Stimulated activated CD4-positive, alpha-beta T cell treated with anti-CD3 and anti-CD28 coated beads, Interleukin-12 subunit alpha, Interleukin-12 subunit beta, amount 100 ng/mL, for 48 hours (primary cell): ENCODE data around the gene DNAJC1.
A peak's percentile ranks its signal among the peaks of the same experiment; 100 is the strongest.
"Not testable (repeated sequence)": the region's sequence is repeated elsewhere in the genome, so short reads cannot be mapped to it uniquely, and the experiment has no call there.

Experiments used
- DNase-seq, 3 donors: peaks; one replicate each; pipeline ENCODE4 v3.0.0-alpha.2; 2020; ENCODE audit warnings: low read depth in 2 of 3, low spot score in 1 of 3

The DNAJC1 gene

DNA sequence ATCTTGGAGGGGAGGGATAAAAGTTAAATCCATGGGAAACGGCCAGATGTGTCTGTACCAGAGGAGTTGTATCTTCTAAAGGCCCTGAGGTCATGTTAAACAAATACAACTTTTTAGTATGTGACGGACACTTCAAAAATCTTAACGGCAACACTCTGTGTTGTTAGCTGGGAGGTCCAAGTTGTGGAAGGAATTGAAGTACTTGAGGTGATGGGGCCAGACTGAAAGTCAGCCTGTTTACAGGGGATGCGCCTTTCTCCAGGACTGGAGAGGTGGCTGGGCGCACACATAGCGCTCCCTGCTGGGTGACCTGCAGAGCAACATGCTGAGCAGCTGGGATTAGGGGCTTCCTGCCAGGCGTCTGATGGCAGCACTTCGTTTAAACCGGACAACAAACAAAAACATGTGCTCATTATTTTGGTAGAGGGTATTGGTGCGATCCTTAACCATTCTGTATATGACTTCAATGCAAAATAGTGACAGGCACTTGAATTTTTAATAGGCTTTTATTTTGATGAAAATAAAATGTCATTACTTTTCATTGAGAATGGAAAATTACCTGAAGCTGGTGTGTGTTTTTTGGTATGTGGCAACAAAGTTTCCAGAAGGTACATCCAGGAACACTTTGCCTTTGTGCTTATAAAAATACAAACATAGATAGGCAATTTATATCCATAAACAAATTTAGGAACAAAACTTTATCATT lies 271.3 kb downstream of the DNAJC1 start:
- peak; percentile 16 to 17 (median 17) for DNase-seq

DNA sequence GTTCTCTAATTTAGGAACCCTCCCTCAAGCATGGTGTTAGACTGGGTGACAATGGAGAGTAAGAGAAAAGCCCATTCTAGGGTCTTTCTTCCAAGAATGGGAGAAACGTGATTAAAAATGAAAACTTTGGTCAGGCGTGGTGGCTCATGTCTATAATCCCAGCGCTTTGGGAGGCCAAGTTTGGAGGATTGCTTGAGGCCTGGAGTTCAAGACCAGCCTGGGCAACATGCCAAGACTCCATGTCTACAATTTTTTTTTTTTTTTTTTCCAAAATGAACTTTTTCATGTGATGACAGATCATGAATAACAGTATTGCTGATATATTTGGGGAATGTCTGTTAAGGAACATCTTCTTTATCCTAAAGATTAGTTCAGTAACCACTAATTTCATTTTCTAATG lies 274.9 kb downstream of the DNAJC1 start:
- DNase-seq = no peak

DNA sequence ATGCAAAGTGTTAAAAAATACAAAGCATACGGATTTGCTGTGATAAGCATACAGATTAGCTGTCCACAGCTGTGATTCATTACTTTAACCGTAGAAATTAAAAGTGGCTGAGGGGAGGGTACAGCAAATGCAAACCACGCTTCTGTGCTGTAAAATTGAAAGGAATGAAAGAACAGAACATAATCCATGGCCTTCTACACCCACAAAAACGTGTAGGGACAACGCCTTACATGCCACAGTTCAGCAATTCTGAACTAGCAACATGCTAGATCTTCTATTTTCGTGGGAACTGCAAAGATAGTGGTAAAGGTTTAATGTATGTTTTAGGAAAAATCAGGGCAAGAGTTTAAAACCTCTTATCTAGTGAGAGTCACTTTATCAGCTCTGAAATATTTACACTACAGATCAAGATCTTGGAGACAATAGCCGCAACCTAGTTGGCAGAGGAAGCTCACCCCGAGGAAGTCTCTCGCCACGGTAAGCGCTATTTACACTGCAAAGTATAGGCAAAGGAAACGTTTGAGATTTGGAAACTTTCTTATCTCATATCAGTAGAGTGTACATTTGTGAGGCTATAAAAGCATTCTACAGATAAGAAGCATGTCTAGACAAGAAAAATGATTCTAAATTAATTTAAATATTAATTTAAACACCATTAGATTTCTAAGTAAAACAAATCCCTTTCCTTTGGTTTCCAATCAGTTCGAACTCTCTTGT lies 275.9 kb downstream of the DNAJC1 start:
- DNase-seq = no peak

DNA sequence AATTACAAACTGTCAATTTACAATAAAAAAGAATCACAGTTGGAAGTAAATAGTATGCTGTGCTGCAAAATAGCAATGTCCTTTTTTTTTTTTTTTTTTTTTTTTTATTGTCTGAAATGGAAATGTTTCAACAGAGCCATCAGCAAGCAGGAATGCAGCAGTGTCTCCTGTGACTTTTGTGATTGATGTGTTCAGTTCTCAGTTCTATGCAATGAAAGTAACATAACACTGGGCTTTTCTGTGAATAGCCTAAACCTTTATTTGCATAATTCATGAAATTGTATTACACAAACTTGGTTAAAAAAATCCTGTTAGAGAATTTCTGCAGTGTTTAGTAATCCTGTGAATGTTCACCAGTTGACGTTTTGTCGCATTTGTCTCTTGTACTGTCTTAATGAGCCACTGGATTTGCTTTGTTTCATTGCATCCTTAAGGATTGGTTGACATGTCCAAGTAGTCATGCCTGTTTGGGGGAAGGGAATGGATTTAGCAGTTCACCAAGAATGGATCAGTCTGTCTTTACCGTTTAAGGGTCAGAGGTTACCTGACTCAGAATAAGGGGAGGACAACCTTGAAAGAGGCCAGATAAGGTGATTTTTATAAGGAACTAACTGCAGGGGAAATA lies 276.8 kb downstream of the DNAJC1 start:
- no peak for DNase-seq

DNA sequence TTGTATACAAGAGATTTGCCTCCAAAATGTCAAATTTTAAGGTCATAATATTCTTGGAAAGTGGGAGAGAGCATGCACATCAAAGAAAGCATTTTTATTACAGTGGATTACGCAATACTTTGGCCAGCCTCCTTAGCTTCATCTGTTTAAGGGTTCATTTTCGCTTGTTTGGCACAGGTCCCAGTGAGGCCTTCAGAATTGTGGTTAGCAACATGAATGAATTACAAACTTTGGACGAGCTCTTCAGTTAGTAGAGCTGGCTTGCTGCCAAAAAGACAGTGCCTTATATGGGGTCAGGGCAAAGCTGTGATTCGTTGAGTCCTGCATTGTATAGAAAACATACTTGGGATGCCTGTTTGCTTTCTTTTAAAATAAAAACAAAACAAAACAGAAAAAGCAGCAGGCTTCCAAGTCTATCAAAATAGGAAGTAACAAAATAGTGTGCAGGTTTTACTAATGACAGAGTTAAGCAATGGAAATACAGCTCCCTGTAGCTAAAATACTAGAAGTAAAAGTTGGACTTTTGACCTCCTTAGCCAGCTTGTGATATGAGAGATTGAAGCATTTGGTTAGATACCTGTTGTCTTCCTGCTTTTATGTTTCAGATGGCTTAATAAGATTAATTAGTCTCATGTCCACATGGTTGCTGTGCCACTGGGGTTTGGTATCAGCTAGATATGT lies 278.7 kb downstream of the DNAJC1 start:
- no peak for DNase-seq

DNA sequence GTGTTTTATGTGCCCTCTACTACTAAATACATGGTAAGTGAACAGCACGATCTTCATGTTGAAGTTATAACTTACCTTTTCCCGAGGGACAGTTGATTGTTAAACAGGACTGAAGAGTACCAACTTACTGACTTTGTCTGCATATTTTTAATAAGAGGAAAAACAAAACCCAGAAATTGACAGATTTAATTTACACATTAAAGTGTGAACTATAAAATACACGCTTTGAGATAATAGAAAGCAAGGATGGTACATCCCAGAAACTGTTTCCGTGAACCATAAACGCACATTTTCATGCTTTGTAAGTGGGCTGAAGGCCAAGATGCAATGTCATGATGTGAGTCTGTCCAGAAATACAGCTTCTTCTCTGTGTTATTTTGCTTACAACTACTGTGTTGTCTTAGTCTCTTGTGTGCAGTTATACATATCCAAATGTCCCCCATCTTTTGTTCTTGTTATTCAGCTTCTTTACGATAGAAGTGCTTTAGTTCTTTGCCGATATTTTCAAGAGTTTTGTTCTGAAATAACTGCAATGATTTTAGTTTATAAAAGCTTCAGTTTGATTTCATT lies 279.4 kb downstream of the DNAJC1 start:
- no peak for DNase-seq

DNA sequence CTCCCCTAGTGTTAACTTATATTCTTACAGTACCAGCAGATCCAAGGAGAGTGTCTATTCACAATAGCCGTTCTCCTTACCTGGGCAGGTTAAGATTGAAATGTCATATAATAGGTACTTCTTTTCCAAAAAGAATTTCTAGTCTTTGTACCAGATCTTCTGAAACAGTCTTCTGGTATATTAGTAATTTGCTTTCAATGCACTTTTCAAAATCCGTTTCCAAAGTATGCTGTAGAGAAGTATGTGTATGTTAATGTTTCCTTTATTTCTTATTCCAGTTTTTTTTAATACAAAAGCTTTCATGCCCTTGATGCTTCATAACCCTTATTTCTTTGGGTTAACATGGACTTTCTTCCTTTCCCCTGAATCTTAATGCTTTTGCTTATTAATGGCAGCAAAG lies 281.3 kb downstream of the DNAJC1 start:
- DNase-seq = no peak

DNA sequence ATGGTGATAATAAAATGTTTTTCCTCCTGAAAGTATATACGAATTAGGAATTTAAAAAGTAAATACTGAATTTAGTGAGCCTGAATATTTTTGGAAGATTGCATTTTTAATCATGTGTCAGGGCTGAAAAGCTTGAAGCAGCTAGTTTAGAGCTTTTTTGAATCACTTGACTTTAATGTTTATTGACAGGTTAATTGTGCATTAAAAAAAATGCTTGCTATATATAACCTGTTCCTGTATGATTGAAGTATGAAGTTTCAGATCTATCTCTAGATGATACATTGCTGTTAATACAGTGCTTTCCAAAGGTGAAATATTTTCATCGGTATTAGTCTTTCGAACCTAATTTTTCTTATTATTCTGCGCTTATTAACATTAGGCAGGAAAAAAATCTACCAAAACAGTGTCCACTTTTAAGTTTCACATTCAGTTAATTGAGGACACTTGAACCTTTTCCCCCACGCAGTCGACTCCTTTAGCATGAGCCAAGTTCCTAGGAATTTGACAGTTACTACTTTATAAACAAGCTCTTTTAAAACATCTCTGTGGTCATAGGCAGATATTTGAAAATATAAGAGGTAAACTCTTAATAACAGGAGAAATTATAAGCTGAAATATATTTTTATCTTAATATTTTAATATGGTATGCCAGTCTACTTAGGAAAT lies 282.4 kb downstream of the DNAJC1 start:
- no peak for DNase-seq

DNA sequence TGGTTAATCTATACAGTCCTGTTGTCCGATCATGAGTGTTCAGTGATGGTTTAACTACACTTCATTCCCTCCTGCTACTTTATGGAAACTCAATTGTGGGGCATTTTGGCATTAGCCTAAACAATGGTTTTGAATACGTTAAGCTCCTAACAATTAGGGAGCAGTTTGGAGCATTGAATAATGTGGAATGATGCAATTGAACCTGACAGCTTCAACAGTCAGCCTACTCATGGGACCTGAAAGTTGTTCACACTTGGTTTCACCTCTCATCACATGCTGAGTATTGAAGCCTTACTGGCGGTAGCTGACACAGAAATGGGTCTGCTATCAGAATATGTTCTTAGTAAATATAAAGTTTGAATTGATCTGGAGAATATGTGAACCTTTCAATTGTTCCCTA lies 283.4 kb downstream of the DNAJC1 start:
- no peak for DNase-seq

DNA sequence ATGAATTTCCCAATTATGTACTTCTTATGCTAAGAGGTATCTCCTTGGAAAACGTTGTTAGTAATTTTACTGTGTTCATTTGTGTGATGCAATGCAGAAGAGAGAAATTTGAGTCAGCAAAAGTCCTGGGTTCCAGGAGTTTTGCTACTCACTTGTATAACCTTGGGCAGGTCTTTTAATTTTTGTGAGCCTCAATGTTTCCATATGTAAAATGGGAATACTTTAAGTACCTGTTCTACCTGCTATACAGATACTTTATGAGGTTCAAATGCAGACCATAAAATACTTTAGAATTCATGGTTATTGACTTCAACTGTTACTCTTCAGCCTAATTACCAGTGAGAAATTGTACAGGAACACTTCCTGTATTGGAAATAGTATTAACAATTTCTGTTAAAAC lies 284.0 kb downstream of the DNAJC1 start:
- DNase-seq = no peak

DNA sequence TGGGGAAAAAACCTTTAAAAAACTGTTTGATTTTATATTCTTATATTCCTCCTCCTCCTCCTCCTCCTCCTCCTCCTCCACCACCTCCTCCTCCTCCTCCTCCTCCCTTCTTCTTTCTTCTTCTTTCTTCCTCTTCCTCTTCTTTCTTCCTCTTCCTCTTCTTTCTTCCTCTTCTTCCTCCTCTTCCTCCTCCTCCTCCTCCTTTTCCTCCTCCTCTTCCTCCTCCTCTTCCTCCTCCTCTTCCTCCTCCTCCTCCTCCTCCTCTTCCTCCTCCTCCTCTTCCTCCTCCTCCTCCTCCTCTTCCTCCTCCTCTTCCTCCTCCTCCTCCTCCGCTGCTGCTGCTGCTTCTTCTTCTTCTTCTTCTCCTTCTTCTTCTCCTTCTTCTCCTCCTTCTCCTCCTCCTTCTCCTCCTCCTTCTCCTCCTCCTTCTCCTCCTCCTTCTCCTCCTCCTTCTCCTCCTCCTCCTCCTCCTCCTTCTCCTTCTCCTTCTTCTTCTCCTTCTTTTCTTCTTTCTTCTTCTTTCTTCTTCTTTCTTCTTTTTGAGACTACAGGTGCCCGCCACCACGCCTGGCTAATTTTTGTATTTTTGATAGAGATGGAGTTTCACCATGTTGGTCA lies 286.0 kb downstream of the DNAJC1 start:
- DNase-seq = not testable (repeated sequence)

DNA sequence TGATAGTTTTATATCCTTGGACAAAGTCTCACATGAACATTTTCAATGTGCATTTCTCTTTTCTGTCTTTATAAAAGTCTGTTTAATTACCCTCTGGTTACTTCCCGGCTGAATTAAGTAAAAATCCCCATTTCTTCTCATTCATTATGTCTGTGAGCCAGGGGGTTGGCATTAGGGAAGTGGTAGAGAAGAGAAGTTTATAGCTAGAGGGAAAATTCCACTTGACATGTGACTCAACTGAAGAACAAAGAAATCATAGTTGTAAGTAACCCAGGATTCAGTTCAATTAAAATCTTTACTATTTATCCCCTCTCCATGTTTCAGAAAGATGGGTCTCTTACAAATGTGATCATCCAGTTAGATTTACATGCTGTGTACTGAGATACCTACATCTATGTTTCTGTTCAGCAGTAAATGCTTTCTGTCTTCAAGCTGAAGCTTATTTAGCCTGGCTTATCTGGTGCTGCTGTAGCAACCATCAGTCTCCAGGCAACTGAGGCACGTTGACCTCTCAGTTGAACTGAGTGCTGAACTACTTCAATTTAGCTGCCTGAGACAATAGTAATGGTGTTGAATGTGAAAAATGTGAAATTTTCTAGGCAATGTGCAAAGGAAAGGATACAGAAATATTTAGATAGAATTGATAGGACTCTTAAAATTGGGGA lies 287.9 kb downstream of the DNAJC1 start:
- no peak for DNase-seq

DNA sequence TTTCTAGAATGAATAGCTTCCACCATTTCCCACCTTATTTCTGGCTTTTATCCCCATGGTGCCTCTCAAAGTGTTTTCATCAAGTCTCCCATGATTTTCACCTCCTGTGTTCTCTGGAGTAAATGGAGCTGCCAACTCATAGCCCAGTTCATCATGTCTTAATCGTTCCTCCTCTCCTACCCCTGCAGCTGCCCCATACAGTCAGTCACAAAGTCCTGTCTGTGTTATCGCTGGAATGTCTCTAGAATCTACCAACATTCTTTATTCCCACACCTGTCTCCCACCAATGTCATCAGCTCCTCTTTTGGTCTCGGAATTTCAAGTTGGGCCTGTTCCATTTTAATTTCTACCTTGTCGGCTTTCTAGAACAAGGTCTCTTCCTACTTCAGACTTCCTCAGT lies 290.6 kb downstream of the DNAJC1 start:
- no peak for DNase-seq

DNA sequence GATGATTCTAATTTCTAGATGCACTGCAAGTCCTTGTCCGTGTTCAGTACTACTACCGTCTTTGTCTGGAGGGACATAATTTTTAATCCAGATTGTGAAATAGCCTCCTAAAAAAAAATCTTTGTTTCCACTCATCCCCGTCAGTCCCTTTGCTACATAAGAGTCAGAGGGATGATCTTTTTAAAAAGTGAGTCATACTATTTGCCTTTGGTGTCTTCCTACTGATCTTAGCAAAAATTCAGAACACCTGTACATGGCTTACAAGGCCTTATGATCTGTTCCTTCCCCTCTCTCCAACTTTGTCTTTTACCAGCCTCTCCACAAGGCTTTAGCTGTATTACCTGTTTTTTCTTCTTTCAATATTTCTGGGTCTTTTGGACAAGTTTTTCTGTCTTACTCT lies 296.0 kb downstream of the DNAJC1 start:
- DNase-seq = no peak
